PC-3 (cell line): ENCODE results near the gene RAB11A. TPM values are rescaled to one million over a fixed set of nuclear protein-coding genes. Genes with fewer than 3 reads are reported as not detected.
A peak's percentile ranks its signal among the peaks of the same experiment; 100 is the strongest.

Experiments used
- ATAC-seq: fragments of 200-7000 bp; cut with Tn5 transposase; 2 replicates; pipeline ENCODE4 v1.9.1; 2020; ENCODE audit warnings: mild to moderate bottlenecking, moderate library complexity
- BruUV-seq: library from RNA; stranded (reverse); fragments of 400-500 nt; replicated peaks from 2 replicates; lab custom pipeline; 2021; lab: Mats Ljungman, UMichigan
- CTCF ChIA-PET: fragments of 300-600 bp; sonication (Branson Sonifier 250); formaldehyde crosslinking; loops from one replicate; lab custom pipeline; 2022; ENCODE audit warnings: antibody characterized with exemption; lab: Charles Lee
- POLR2A ChIA-PET: fragments of 300-600 bp; sonication (Branson Sonifier 250); formaldehyde crosslinking; loops from one replicate; lab custom pipeline; 2022; ENCODE audit warnings: antibody characterized with exemption; ENCODE audit not compliant: unreplicated experiment; lab: Charles Lee
- DNase-seq: peaks from one replicate; pipeline ENCODE4 v3.0.0-alpha.2; 2015
- H2AFZ ChIP-seq: fragments of 300-600 bp; sonication (generic); 2 replicates; pipeline ENCODE4 v1.6.0; 2016; ENCODE audit warnings: antibody characterized with exemption, low read length
- H3F3A ChIP-seq: fragments of 300-600 bp; sonication (generic); one replicate; pipeline ENCODE4 v1.6.0; 2017; ENCODE audit warnings: antibody characterized with exemption, low read length, control low read depth, mild to moderate bottlenecking; ENCODE audit not compliant: unreplicated experiment
- H3K27ac ChIP-seq: fragments of 300-600 bp; sonication (generic); 2 replicates; pipeline ENCODE4 v1.5.1; 2016; ENCODE audit warnings: mild to moderate bottlenecking, low read length
- H3K27me3 ChIP-seq: fragments of 300-600 bp; sonication (generic); 2 replicates; pipeline ENCODE4 v1.6.1; 2016; ENCODE audit warnings: low read length, mixed read lengths
- H3K36me3 ChIP-seq: fragments of 300-600 bp; sonication (generic); 2 replicates; pipeline ENCODE4 v1.6.1; 2016; ENCODE audit warnings: low read depth, mixed run types, low read length, mixed read lengths
- H3K4me1 ChIP-seq: fragments of 300-600 bp; sonication (generic); 2 replicates; pipeline ENCODE4 v1.5.1; 2016; ENCODE audit warnings: low read length; ENCODE audit not compliant: insufficient read depth
- H3K4me2 ChIP-seq: fragments of 300-600 bp; sonication (generic); 2 replicates; pipeline ENCODE4 v1.6.0; 2016; ENCODE audit warnings: low read length
- H3K4me3 ChIP-seq: fragments of 300-600 bp; sonication (generic); 2 replicates; pipeline ENCODE4 v1.5.1; 2016; ENCODE audit warnings: mild to moderate bottlenecking, low read length, mixed read lengths
- H3K79me2 ChIP-seq: fragments of 300-600 bp; sonication (generic); 2 replicates; pipeline ENCODE4 v1.6.1; 2017; ENCODE audit warnings: low read length, mixed read lengths
- H3K9ac ChIP-seq: fragments of 300-600 bp; sonication (generic); 2 replicates; pipeline ENCODE4 v1.6.0; 2016; ENCODE audit warnings: mild to moderate bottlenecking, low read length
- H3K9me2 ChIP-seq: fragments of 300-600 bp; sonication (generic); replicated peaks from 2 replicates; pipeline ENCODE4 v1.6.1; 2016; ENCODE audit warnings: mixed run types, low read length, mixed read lengths
- H3K9me3 ChIP-seq: fragments of 300-600 bp; sonication (generic); 2 replicates; pipeline ENCODE4 v1.6.1; 2016; ENCODE audit warnings: low read length, mixed read lengths
- H4K20me1 ChIP-seq: fragments of 300-600 bp; sonication (generic); 2 replicates; pipeline ENCODE4 v1.6.1; 2016; ENCODE audit warnings: low read length, mixed read lengths
- CTCF ChIP-seq: fragments of 300-600 bp; sonication (generic); conservative IDR thresholded peaks from 2 replicates; pipeline ENCODE4 v1.5.1; 2017; ENCODE audit warnings: antibody characterized with exemption, low read depth, mild to moderate bottlenecking, low read length
- EZH2 ChIP-seq: fragments of 300-600 bp; sonication (generic); IDR thresholded peaks from one replicate; pipeline ENCODE4 v1.6.1; 2017; ENCODE audit warnings: antibody characterized with exemption, mild to moderate bottlenecking, low read length; ENCODE audit not compliant: unreplicated experiment
- EZH2phosphoT487 ChIP-seq: fragments of 300-600 bp; sonication (generic); IDR thresholded peaks from 2 replicates; pipeline ENCODE4 v1.6.1; 2018; ENCODE audit warnings: mild to moderate bottlenecking, antibody characterized with exemption, low read length, borderline replicate concordance
- intact Hi-C: fragments of 100-400 bp; cut with micrococcal nuclease; formaldehyde crosslinking; loops from 2 replicates; pipeline ENCODE4 v1.9.0; 2023
- total RNA-seq: library from RNA; depleted of rRNA; stranded (reverse); fragments of >200 nt; gene quantifications from 2 replicates; pipeline ENCODE4 v1.2.3, GENCODE V29; 2014

The RAB11A gene
- total RNA-seq, 1 experiment from 2014 or later, result 171 TPM

GRCh38 chr15:65926899-65927298 lies 57.6 kb downstream of the RAB11A start:
- CTCF ChIA-PET, result no interaction called here

GRCh38 chr15:65927545-65927944 lies 58.3 kb downstream of the RAB11A start:
- Histone ChIP-seq H3F3A (no peaks in the 10 kb centered on the region), H3K36me3 (no peaks in the 10 kb centered on the region), H3K27ac (no peak overlapping the region), H3K79me2 (no peaks in the 10 kb centered on the region), H3K9me3 (no peaks in the 10 kb centered on the region), H3K4me2 (no peak overlapping the region), H3K9ac (no peak overlapping the region), H3K9me2 (no peaks in the 10 kb centered on the region), H3K27me3 (no peaks in the 10 kb centered on the region), H4K20me1 (no peaks in the 10 kb centered on the region), H3K4me1 (no peaks in the 10 kb centered on the region), H2AFZ (no peak overlapping the region), H3K4me3 (no peak overlapping the region)
- ChIA-PET CTCF (no interaction called here), POLR2A (no interaction called here)
- TF ChIP-seq EZH2, result no peak
- 0 out of 2 replicates have a peak, but pooled peaks have one; percentile 9 for TF ChIP-seq CTCF
- no peak for TF ChIP-seq EZH2phosphoT487
- no TSS peak for BruUV-seq
- no peak for ATAC-seq
- intact Hi-C loops, result no loop called here
- no peak for DNase-seq

More at GRCh38 chr15:65926899-65927298, 57.6 kb downstream of the RAB11A start:
- no TSS peak for BruUV-seq
- Histone ChIP-seq H2AFZ (no peak overlapping the region), H3F3A (no peaks in the 10 kb centered on the region), H3K79me2 (no peaks in the 10 kb centered on the region), H3K9me2 (no peaks in the 10 kb centered on the region), H3K27ac (no peak overlapping the region), H3K9me3 (no peaks in the 10 kb centered on the region), H3K27me3 (no peaks in the 10 kb centered on the region), H3K4me2 (no peak overlapping the region), H3K9ac (no peak overlapping the region), H3K4me1 (no peaks in the 10 kb centered on the region), H3K4me3 (no peak overlapping the region), H4K20me1 (no peaks in the 10 kb centered on the region), H3K36me3 (no peaks in the 10 kb centered on the region)
- POLR2A ChIA-PET, result no interaction called here
- intact Hi-C loops, result no loop called here
- DNase-seq, result no peak
- TF ChIP-seq EZH2phosphoT487, result no peak
- no peak for TF ChIP-seq CTCF
- no peak for TF ChIP-seq EZH2
- ATAC-seq, result no peak

DNA sequence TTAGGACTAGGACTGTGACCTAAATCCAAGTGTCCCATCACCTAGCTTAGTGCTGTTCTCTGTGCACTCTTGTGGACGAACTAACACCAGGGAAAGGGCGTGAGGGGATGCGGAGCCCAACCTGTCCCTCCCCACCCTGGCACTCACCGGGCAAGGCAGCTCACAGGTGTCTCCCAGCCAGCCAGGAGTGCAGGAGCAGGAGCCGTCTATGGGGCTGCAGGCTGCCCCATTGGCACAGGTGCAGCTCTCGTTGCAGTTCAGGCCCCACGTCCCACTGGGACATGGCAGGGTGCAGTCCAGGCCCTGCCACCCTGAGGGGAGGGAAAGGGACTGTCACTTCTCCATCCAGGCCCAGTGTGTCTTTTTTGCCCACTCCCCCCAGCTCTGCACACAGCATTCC lies 60.3 kb downstream of the RAB11A start:
- TF ChIP-seq EZH2 (no peak), CTCF (no peak), EZH2phosphoT487 (no peak)
- Histone ChIP-seq H3F3A (no peaks in the 10 kb centered on the region), H3K9me3 (no peaks in the 10 kb centered on the region), H3K4me2 (no peak overlapping the region), H3K27me3 (no peaks in the 10 kb centered on the region), H3K4me1 (no peaks in the 10 kb centered on the region), H3K9ac (no peak overlapping the region), H3K79me2 (no peaks in the 10 kb centered on the region), H3K36me3 (no peaks in the 10 kb centered on the region), H2AFZ (no peak overlapping the region), H4K20me1 (no peaks in the 10 kb centered on the region), H3K9me2 (no peaks in the 10 kb centered on the region), H3K27ac (no peak overlapping the region), H3K4me3 (no peak overlapping the region)
- ChIA-PET POLR2A (no interaction called here), CTCF (no interaction called here)
- DNase-seq (no peak), ATAC-seq (no peak)
- intact Hi-C loops, result no loop called here
- BruUV-seq, result no TSS peak
